NT2/D1 (cell line): ENCODE results near the gene PLCXD1.

Experiments used
- SUZ12 ChIP-seq: IDR thresholded peaks from 2 replicates; pipeline ENCODE4 v1.6.1; 2011; ENCODE audit not compliant: insufficient read length, insufficient read depth; ENCODE audit errors: extremely low read depth
- ZNF274 ChIP-seq: IDR thresholded peaks from 2 replicates; pipeline ENCODE4 v1.6.1; 2011; ENCODE audit warnings: mild to moderate bottlenecking, low read depth, low read length

GRCh38 chrX:275967-276580 lies 5.1 kb upstream of the PLCXD1 start:
- no peak for TF ChIP-seq SUZ12
- TF ChIP-seq ZNF274 = no peak
